Measurements from ENCODE around the gene HM13.
"Not testable (repeated sequence)": the region's sequence is repeated elsewhere in the genome, so short reads cannot be mapped to it uniquely, and the experiment has no call there.

HM13 gene

GRCh38 chr20:31568041-31568731, 53.9 kb downstream of the HM13 start:
- DNase-seq (ENCODE audit: low spot score): no peak

- DNase-seq (ENCODE audit: low spot score): no peak
Measured at GRCh38 chr20:31568773-31569162, 54.5 kb downstream of the HM13 start.

- peak; percentile 79 for DNase-seq (ENCODE audit: low spot score)
Measured at GRCh38 chr20:31569163-31570020, 55.1 kb downstream of the HM13 start.

- no peak for DNase-seq (ENCODE audit: low spot score)
Measured at GRCh38 chr20:31570021-31570463, 55.8 kb downstream of the HM13 start.

- no peak for DNase-seq (ENCODE audit: low spot score)
Measured at GRCh38 chr20:31570735-31571617, 56.7 kb downstream of the HM13 start.

- DNase-seq (ENCODE audit: low spot score): no peak
Measured at GRCh38 chr20:31572042-31572700, 57.9 kb downstream of the HM13 start.

GRCh38 chr20:31572701-31573554, 58.7 kb downstream of the HM13 start:
- peak; percentile 98 for DNase-seq (ENCODE audit: low spot score)

- DNase-seq (ENCODE audit: low spot score): no peak
Measured at GRCh38 chr20:31573555-31574321, 59.5 kb downstream of the HM13 start.

GRCh38 chr20:31574986-31575385, 60.7 kb downstream of the HM13 start:
- not testable (repeated sequence) for DNase-seq (ENCODE audit: low spot score)

- DNase-seq (ENCODE audit: low spot score): no peak
Measured at GRCh38 chr20:31576751-31577150, 62.5 kb downstream of the HM13 start.

GRCh38 chr20:31577194-31577593, 63.0 kb downstream of the HM13 start:
- DNase-seq (ENCODE audit: low spot score): peak; percentile 2

GRCh38 chr20:31578448-31579138, 64.4 kb downstream of the HM13 start:
- no peak for DNase-seq (ENCODE audit: low spot score)

- DNase-seq (ENCODE audit: low spot score): no peak
Measured at GRCh38 chr20:31579245-31579644, 65.0 kb downstream of the HM13 start.

GRCh38 chr20:31579941-31580651, 65.9 kb downstream of the HM13 start:
- not testable (repeated sequence) for DNase-seq (ENCODE audit: low spot score)

GRCh38 chr20:31580706-31581105, 66.5 kb downstream of the HM13 start:
- no peak for DNase-seq (ENCODE audit: low spot score)

GRCh38 chr20:31581391-31581790, 67.1 kb downstream of the HM13 start:
- DNase-seq (ENCODE audit: low spot score): no peak

- no peak for DNase-seq (ENCODE audit: low spot score)
Measured at GRCh38 chr20:31587545-31588389, 73.5 kb downstream of the HM13 start.

- DNase-seq (ENCODE audit: low spot score): no peak
Measured at GRCh38 chr20:31590717-31591225, 76.5 kb downstream of the HM13 start.
